ENCODE results near the gene DEFB124.
"Not testable (repeated sequence)": the region's sequence is repeated elsewhere in the genome, so short reads cannot be mapped to it uniquely, and the experiment has no call there.

DEFB124 gene

GRCh38 chr20:31485450-31486339 lies 10.8 kb upstream of the DEFB124 start:
- DNase-seq: no peak

GRCh38 chr20:31484001-31484400 lies 9.1 kb upstream of the DEFB124 start:
- no peak for DNase-seq

DNA sequence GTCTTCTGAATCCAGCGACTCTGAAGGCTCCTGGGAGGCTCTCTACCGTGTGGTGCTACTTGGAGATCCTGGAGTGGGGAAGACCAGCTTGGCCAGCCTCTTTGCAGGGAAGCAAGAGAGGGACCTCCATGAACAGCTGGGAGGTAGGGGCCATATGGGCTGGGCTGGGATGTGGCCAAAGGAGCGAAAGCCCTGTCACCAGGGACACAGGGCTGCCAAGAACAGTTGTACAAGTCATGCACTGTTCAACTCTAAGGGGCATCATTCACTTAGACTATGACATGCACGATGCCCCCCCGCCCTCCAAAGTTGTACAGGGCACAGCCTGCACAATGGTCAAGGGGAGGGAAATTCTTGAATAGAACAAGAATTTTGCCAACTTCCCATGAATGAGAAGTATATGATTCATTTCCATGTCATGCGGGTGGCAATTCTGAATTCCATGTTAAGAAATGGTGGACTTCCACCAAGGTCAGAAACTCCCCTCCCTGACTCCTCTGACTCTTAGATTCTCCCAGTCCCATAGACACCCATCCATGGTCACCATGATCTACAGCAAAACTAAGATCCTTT lies 1.8 kb upstream of the DEFB124 start:
- DNase-seq: no peak

GRCh38 chr20:31476294-31476585 lies 1.3 kb upstream of the DEFB124 start:
- no peak for DNase-seq

GRCh38 chr20:31475472-31476293 lies 756 bp upstream of the DEFB124 start:
- DNase-seq: no peak

GRCh38 chr20:31474097-31474436 lies 860 bp downstream of the DEFB124 start:
- DNase-seq: no peak

DNA sequence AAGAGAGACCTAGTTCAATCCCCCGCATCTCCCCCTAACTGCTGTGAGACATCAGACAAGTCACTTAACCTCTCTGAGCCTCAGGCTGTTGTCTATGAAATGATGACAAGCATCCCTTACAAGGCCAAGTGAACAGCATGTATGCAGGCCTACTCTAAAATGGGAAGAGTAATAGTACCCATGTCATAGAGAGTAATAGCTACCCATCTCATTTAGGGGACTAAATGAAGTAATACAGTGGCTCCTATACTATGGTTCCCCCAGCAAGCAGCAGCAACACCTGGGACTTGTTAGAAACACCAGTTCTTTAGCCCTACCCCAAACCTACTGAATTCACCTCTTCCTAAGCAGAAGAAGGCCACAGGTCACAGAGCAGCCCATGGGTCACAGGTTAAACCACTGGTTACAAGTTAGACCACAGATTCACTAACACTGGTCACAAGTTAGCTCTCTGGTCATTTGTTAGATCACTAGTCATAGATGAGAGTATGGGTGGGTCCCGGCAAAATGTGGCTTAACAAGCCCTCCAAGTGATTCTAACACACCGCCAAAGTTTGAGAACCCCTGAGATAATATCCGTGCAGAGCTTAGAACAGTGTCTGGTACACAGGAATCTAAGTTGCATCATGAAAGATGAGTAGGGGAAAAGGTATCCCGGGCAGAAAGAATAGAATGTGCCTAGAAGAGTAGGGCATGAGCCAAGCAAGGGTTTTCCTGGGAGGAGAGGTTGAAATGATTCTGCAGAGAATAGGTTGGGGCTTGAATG lies 1.4 kb downstream of the DEFB124 start:
- no peak for DNase-seq

- no peak for DNase-seq
These were observed 2.3 kb downstream of the DEFB124 start for GRCh38 chr20:31472395-31473330.

DNA sequence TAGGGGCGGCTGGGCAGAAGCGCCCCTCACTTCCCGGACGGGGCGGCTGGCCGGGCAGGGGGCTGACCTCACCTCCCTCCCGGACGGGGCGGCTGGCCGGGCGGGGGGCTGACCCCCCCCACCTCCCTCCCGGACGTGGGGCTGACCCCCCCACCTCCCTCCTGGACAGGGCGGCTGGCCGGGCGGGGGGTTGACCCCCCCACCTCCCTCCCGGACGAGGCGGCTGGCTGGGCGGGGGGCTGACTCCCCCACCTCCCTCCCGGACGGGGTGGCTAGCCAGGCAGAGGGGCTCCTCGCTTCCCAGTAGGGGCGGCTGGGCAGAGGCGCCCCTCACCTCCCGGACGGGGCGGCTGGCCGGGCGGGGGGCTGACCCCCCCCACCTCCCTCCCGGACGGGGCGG lies 4.0 kb downstream of the DEFB124 start:
- DNase-seq: not testable (repeated sequence)

GRCh38 chr20:31454361-31454760 lies 20.6 kb downstream of the DEFB124 start:
- DNase-seq: no peak

- DNase-seq: no peak
These were observed 22.4 kb downstream of the DEFB124 start for GRCh38 chr20:31452575-31452974.

DNA sequence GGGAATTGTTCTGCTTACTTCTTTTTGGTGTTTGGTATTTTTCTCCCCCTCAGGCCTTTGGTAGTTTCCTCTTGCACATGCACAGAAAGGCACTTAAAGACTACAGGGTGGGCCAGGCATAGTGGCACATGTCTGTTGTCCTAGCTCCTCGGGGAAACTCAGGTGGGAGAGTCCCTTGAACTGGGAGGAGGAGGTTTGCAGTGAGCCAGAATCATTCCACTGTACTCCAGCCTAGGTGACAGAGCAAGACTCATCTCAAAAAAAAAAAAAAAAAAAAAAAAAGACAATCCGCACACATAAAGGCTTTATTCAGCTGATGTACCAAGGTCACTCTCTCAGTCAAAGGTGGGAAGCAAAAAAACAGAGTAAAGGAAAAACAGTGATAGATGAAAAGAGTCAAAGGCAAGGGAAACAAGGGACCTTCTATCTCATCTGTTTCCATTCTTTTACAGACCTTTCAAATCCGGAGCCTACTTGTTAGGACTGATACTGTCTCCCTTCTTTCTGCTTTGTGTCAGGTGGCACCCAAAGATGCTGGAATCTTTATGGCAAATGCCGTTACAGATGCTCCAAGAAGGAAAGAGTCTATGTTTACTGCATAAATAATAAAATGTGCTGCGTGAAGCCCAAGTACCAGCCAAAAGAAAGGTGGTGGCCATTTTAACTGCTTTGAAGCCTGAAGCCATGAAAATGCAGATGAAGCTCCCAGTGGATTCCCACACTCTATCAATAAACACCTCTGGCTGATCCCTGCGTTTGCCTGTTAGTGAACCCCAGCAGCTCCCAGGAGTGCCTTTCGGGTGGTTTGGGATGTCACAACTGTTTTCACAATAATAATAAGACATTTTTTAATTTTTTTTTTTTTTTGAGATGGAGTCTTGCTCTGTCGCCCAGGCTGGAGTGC lies 25.2 kb downstream of the DEFB124 start:
- DNase-seq: no peak

DNA sequence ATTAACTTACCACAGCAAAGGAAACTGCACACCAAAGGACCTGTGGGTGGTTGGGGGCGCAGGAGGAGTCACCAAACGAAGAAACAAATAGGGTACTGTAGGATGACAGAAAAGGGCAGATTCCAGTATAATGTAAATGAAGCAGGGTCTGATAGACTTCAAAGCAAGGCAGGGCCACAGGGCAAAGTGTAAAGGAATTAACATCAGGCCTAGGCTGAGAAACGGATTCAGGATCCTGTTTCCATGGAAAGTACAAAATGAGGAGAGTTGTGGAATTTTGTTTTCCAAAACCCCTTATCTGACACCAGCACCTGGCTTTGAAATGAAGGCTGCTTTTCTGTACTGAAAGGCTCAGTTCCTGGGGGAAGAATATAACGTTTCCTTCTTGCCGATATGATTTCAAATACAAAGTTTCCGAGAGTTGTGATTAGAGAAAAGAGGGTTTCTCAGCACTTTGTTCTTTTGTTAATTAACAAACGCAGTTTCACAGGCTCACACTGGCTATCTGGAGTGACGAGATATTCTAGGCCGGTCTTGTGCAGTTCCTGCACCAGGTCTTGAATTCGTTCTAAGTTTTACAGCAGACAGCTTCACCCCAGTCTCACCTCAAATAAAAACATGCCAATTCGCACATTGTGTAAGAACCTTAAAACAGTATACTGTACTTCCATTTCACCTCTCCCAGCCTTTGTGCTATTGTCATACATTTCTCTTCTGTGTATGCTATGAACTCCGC lies 28.7 kb downstream of the DEFB124 start:
- DNase-seq: no peak

GRCh38 chr20:31440012-31440659 lies 34.8 kb downstream of the DEFB124 start, which contains the start of gene DEFB123:
Gene DEFB123, plus strand, starts transcription at chr20:31440632. Its CDS starts 67 bp downstream, at chr20:31440699.
- no peak for DNase-seq

DNA sequence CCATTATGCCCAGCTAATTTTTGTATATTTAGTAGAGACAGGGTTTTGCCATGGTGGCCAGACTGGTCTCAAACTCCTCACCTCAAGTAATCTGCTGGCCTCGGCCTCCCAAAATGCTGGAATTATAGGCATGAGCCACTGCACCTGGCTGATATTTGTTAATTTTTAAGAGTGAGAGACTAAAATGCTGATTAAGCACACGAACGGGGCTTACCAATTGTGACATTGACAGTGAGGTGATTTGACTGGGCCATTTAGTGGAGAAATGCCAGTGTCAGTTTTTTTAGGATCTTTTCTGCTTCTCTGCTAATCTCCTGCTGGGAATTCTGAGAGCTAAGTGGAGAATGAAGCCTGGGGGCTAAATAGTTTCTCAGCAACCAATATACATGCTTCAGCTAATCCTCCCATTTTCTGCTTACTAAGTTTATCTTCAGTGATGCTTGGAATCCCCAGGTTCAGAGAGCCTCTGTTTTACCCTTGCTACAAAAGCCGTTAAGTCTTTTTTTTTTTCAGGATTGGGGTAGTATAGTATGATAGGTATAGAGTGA lies 44.3 kb downstream of the DEFB124 start:
- DNase-seq: no peak

DNA sequence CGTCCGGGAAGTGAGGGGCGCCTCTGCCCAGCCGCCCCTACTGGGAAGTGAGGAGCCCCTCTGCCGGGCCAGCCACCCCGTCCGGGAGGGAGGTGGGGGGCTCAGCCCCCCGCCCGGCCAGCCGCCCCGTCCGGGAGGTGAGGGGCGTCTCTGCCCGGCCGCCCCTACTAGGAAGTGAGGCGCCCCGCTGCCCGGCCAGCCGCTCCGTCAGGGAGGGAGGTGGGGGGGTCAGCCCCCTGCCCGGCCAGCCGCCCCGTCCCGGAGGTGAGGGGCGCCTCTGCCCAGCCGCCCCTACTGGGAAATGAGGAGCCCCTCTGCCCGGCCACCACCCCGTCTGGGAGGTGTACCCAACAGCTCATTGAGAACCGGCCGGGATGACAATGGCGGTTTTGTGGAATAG lies 47.4 kb downstream of the DEFB124 start:
- not testable (repeated sequence) for DNase-seq

- DNase-seq: not testable (repeated sequence)
These were observed 47.9 kb downstream of the DEFB124 start for GRCh38 chr20:31426891-31427551.

GRCh38 chr20:31425797-31426196 lies 49.1 kb downstream of the DEFB124 start:
- DNase-seq: no peak

DNA sequence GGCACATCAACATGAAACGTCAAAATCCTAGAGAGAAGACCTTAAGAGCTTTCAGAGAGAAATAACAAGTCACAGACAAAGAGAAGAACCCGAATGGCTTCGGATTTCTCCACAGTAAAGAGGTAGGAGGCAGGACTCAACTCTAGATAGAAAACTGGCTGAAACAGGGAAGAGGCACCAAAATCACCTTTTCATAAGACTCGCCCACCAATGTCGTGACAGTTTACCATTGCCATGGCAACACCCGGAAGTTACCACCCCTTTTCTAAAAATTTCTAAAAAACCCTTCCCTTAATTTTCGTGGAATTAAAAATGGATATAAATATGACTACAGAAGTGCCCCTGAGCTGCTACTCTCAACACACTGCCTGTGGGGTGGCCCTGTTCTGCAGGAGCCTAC lies 56.6 kb downstream of the DEFB124 start:
- no peak for DNase-seq
